Esophagus squamous epithelium (tissue), 5 donors: Measurements from ENCODE around the gene METTL23. TPM values are rescaled to one million over a fixed set of nuclear protein-coding genes. Genes with fewer than 3 reads are reported as not detected.
"Not testable (repeated sequence)": the region's sequence is repeated elsewhere in the genome, so short reads cannot be mapped to it uniquely, and the experiment has no call there.

Experiments used
- DNase-seq: peaks from one replicate; lab custom pipeline; 2025; lab: John Stamatoyannopoulos, UW
- H3K27ac ChIP-seq, 4 donors: fragments of 200-600 bp; sonication (generic); one replicate each; pipeline ENCODE4 v1.5.1; 2016 to 2019; ENCODE audit warnings: mild to moderate bottlenecking in 1 of 4
- H3K27me3 ChIP-seq, 4 donors: fragments of 200-600 bp; sonication (generic); 1 replicate in 3 of 4; 2 replicates in 1 of 4; pipeline versions ENCODE4 v1.5.1 to v1.6.0; 2017 to 2021; ENCODE audit warnings: antibody characterized with exemption in 1 of 4
- H3K36me3 ChIP-seq, 3 donors: fragments of 200-600 bp; sonication (generic); one replicate each; pipeline ENCODE4 v1.5.1; 2016 to 2019
- H3K4me1 ChIP-seq, 3 donors: fragments of 200-600 bp; sonication (generic); one replicate each; pipeline ENCODE4 v1.5.1; 2017 to 2019
- H3K4me3 ChIP-seq, 4 donors: fragments of 200-600 bp; sonication (generic); 1 replicate in 3 of 4; 2 replicates in 1 of 4; pipeline ENCODE4 v1.5.1; 2016 to 2019; ENCODE audit warnings: mild to moderate bottlenecking in 2 of 4, moderate library complexity in 1 of 4
- H3K9me3 ChIP-seq, 3 donors: fragments of 200-600 bp; sonication (generic); one replicate each; pipeline ENCODE4 v1.5.1; 2016 to 2019
- POLR2A ChIP-seq, 4 donors: fragments of 450-650 bp; IDR thresholded peaks; one replicate each; pipeline ENCODE4 v1.6.1; 2017; ENCODE audit warnings: antibody characterized with exemption in 4 of 4, mild to moderate bottlenecking in 4 of 4, moderate library complexity in 3 of 4
- WGBS, 2 donors: methylation state at CpG; one replicate each; pipeline ENCODE4 v1.1.5; 2018; 5-methylcytosine and 5-hydroxymethylcytosine counted together
- intact Hi-C: fragments of 100-400 bp; cut with DNase I; formaldehyde crosslinking; loops from one replicate; pipeline ENCODE4 v1.15.0; 2022
- total RNA-seq, 4 donors: library from RNA; depleted of rRNA; stranded (reverse); fragments of >200 nt; gene quantifications; one replicate each; pipeline ENCODE4 v1.1.0, GENCODE V29; 2016
- TF ChIP-seq, protein P1 (sequence below), 6 experiments: fragments of 450-650 bp in 4 of 6; fragments of 200-600 bp in 2 of 6; sonication (generic) in 2 of 6; IDR thresholded peaks; one replicate each; pipeline ENCODE4 v1.5.1; 2016 to 2019; ENCODE audit warnings: antibody characterized with exemption in 6 of 6, mild to moderate bottlenecking in 4 of 6, moderate library complexity in 4 of 6
- donor health status: DM: yes; HTN: yes; CAD: no.

METTL23 gene
- total RNA-seq, 4 donors from 2014 or later = 14.6 to 33.0 (median 24.7) TPM

DNA sequence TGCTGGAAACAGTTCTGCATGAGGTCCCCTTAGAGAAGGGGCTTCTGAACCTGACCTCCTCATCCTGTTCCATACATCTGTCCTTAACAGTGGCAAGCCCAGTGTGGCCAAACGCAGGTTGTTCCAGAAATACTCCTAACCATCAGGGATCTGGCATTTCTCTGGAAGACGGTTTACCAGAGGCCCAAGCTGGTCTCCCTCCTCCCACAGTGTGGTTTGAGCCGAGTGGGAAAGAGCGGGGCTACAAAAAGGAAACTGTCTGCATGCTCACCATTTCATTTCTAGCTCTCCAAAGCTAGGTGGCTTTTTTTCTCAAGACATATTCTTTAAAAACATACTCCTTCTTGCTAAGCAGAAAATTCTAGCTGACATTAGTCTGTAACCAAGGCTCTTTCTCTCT, 21.8 kb upstream of the METTL23 start:
- Histone ChIP-seq H3K27me3 (no peaks in the 10 kb centered on the region), H3K4me3 (no peak overlapping the region), H3K36me3 (no peaks in the 10 kb centered on the region), H3K9me3 (no peaks in the 10 kb centered on the region), H3K27ac (peak overlapping the region in 1 of 4 donors; percentile 46), H3K4me1 (peaks cover 34 to 70% (median 49%) of the 10 kb centered on the region in 3 donors)
- WGBS, 2 donors = 63 to 74% methylated on average over 4 of the region's 4 CpGs
- intact Hi-C loops = no loop called here
- no peak for TF ChIP-seq POLR2A (IDR thresholded peaks at IDR 0.05)
- TF ChIP-seq, protein P1, sequence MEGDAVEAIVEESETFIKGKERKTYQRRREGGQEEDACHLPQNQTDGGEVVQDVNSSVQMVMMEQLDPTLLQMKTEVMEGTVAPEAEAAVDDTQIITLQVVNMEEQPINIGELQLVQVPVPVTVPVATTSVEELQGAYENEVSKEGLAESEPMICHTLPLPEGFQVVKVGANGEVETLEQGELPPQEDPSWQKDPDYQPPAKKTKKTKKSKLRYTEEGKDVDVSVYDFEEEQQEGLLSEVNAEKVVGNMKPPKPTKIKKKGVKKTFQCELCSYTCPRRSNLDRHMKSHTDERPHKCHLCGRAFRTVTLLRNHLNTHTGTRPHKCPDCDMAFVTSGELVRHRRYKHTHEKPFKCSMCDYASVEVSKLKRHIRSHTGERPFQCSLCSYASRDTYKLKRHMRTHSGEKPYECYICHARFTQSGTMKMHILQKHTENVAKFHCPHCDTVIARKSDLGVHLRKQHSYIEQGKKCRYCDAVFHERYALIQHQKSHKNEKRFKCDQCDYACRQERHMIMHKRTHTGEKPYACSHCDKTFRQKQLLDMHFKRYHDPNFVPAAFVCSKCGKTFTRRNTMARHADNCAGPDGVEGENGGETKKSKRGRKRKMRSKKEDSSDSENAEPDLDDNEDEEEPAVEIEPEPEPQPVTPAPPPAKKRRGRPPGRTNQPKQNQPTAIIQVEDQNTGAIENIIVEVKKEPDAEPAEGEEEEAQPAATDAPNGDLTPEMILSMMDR (IDR thresholded peaks at IDR 0.05) = no peak
- DNase-seq = no peak

DNA sequence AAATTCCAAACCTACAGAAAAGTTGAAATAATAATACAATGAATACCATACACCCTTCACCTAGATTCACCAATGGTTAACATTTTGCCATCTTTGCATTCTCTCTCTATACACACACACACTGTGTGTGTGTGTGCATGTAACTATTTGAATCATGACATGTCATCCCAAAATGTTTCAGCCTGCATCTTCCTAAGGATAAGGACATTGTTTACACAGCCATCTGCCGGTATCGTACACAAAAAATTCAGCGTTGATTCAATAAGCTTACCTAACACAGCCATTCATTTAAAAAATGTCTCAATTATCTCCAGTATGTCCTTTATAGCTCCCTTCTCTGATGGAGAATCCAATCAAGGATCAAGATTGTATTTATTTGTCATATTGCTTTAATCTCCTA, 19.8 kb upstream of the METTL23 start:
- TF ChIP-seq, protein P1 (IDR thresholded peaks at IDR 0.05) = no peak
- no peak for TF ChIP-seq POLR2A (IDR thresholded peaks at IDR 0.05)
- intact Hi-C loops = no loop called here
- Histone ChIP-seq H3K4me1 (peaks cover 29 to 65% (median 38%) of the 10 kb centered on the region in 3 donors), H3K36me3 (no peaks in the 10 kb centered on the region), H3K27ac (peak overlapping the region in 2 of 4 donors; percentile 91 to 93), H3K27me3 (no peaks in the 10 kb centered on the region), H3K4me3 (no peak overlapping the region), H3K9me3 (no peaks in the 10 kb centered on the region)
- WGBS, 2 donors = 79 to 86% methylated on average over 3 of the region's 3 CpGs
- DNase-seq = no peak

DNA sequence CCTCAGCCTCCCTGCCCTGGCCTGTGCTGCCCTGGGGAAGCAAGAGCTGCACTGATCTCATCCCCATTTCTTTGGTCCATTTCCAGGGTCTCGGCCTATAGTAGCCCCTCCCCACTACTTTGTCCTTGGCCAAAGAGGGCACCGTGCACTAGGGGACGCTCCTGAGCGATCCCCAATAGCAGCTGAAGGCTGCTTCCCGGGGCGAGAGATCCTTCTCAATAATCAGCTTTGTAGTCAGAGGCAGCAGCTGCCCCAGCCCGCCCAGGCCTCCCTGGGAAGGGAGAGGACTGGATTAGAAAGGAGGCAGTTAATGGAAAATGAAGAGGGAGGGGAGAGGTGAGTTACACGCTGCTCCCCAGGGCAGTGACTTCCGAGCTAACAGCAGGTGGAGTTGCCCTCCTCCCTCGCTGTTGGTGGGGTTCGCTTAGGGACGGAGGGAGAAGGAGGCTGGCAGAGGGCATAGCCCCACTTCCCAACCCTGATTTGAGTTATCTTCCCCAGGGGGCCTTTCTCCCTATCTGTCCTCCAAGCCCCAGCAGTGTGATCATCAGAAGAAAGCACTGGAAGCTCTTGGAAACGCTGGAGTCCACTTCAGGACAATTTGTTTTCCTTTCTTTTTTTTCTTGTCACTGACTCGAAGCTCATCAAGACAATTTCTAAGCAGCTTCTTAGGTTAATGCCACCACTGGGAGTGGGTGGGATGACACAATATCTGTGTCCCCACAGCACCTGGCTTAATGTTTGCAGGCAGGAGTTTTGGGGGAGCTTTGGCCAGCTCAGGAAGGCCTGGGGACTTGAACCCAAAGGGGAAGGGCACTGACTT, 18.4 kb upstream of the METTL23 start:
- Histone ChIP-seq H3K27me3 (no peaks in the 10 kb centered on the region), H3K27ac (peak overlapping the region; percentile 32 to 93 (median 90)), H3K4me3 (peak overlapping the region in 2 of 4 donors; percentile 69 to 75), H3K4me1 (peaks cover 29 to 57% (median 32%) of the 10 kb centered on the region in 3 donors), H3K36me3 (peaks cover 0 to 7% (median 0%) of the 10 kb centered on the region in 3 donors), H3K9me3 (no peaks in the 10 kb centered on the region)
- intact Hi-C loops = no loop called here
- WGBS, 2 donors = 56 to 59% methylated on average over 7 to 13 of the region's 14 CpGs
- DNase-seq = no peak
- TF ChIP-seq POLR2A (IDR thresholded peaks at IDR 0.05) = no peak
- TF ChIP-seq, protein P1 (IDR thresholded peaks at IDR 0.05) = peak in 2 of 6 experiments; percentile 6 to 20

DNA sequence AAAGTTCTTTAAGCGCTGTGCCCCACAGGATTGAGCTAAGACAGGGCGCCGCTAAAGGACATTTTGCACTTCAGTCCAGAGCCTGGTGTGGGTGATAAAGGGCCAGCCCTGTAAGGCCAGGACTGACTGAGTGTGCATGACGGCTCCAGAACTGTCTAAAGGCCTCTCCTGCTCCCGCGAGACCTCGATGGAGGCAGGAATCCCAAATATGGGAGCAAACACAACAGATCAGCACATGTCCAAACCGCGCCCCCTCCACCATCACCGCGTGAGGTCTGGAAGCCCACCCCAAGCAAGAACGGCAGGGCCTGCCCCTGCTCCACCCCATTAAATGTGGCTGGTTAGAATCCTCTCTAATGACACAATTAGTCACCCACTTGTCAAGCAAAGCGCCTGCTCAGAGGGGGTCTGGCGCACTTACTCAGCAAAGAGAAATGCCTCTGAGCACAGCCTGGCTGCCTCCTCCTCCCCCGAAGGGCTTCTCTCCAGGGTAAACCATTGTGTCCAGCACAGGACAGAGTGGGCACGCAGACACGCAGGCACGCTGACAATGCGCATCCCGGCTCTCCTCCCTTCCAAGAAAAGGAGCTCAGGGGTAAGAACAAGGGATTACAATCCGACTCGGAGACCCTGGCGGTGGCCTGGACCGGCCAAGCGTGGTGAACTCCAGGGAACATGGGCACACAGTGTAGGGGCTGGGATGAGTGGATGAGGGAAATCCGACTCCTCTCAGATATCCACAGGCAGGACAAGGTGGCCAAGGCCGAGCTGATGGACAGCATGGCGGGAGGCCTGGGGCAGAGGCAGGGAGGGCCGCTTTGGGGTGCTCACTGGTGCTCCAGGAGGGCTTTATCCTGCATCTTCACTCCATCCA, 17.3 kb upstream of the METTL23 start:
- peaks cover 29 to 54% (median 32%) of the 10 kb centered on the region in 3 donors for H3K4me1 ChIP-seq
- H3K4me3 ChIP-seq = peak overlapping the region; percentile 33 to 75 (median 66)
- no peaks in the 10 kb centered on the region for H3K27me3 ChIP-seq
- H3K27ac ChIP-seq = peak overlapping the region; percentile 67 to 93 (median 90)
- TF ChIP-seq POLR2A (IDR thresholded peaks at IDR 0.05) = peak in 2 of 4 donors; percentile 54 to 57
- TF ChIP-seq, protein P1 (IDR thresholded peaks at IDR 0.05) = no peak
- intact Hi-C loops = no loop called here
- 29 to 36% methylated on average over 10 of the region's 29 CpGs for WGBS, 2 donors
- H3K36me3 ChIP-seq = peaks cover 0 to 18% (median 0%) of the 10 kb centered on the region in 3 donors
- DNase-seq = no peak
- no peaks in the 10 kb centered on the region for H3K9me3 ChIP-seq

DNA sequence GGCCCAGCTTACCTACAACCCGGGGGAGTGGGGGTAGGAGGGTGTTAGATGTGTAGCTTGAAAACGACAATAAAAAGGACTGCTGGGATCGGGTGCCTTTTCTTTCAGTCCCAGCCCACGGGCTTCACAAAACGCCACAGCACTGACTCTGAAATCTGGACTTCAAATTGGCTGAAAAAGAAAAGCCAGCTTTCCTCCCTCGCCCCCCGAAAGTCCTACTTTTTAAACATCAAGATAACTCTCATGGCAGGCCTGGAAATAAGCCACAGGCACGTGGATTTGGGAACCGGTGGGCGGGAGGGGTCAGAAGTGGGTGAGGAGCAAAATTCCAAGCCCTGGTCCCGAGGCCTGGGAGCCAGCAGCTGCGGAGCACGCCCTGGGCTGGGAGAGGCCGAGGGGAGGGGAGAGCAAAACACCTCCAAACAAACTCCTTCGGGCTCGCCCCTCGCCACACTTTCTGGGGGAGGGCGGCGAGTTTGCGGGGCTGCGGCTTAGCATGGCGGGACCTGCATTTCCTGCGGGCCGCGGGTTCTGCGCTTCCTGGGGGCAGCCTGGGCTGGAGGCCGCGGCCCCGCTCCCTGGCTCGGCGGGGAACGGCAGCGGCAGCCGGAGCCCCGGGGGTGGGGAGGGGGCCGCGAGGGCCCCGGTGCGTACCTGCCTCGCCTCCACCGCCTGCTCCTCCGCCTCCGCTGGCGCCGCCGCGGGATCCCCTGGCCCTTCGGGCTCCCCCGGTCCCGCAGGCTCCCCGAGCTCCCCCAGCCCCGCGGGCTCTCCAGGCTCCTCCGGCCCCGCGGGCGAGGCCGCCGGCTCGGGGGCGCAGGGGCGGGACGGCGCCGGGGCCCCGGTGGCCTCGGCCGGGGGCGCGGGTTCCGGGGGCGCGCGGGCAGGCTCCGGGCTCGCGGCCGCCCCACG, 16.4 kb upstream of the METTL23 start:
- DNase-seq = not testable (repeated sequence)

More for the DNA sequence above, 16.4 kb upstream of the METTL23 start:
- Histone ChIP-seq H3K27ac (peak overlapping the region; percentile 67 to 93 (median 90)), H3K4me3 (peak overlapping the region; percentile 33 to 75 (median 66)), H3K36me3 (peaks cover 0 to 22% (median 0%) of the 10 kb centered on the region in 3 donors), H3K4me1 (peaks cover 29 to 58% (median 39%) of the 10 kb centered on the region in 3 donors)
- intact Hi-C loops, H3K9me3 ChIP-seq, H3K27me3 ChIP-seq: not testable (repeated sequence)
- 9 to 11% methylated on average over 12 to 16 of the region's 79 CpGs for WGBS, 2 donors
